ENCODE measurements around the gene OLA1. TPM values are rescaled to one million over a fixed set of nuclear protein-coding genes. Genes with fewer than 3 reads are reported as not detected.

The OLA1 gene
- polyA plus RNA-seq, 3 donors: 24.9 to 72.3 (median 71.9) TPM

GRCh38 chr2:174080672-174081121, 167.6 kb downstream of the OLA1 start:
- Histone ChIP-seq H4K20me1 (ENCODE audit: insufficient read depth, low read length) (no peaks in the 10 kb centered on the region), H3K9ac (ENCODE audit: insufficient read depth, low read length, poor library complexity, severe bottlenecking) (no peak overlapping the region), H3K36me3 (replicated peaks in 1 of 2; ENCODE audit: control insufficient read depth in 1 of 2, insufficient read depth in 2 of 2, low read length in 2 of 2) (peaks cover 4 to 14% of the 10 kb centered on the region in 2 donors), H3K4me3 (replicated peaks in 1 of 3; ENCODE audit: low read depth in 2 of 3, low read length in 3 of 3) (no peak overlapping the region), H3K4me1 (ENCODE audit: control insufficient read depth in 1 of 2, insufficient read depth in 2 of 2, low read length in 2 of 2) (no peaks in the 10 kb centered on the region), H3K27me3 (ENCODE audit: control insufficient read depth in 2 of 2, insufficient read depth in 2 of 2, low read length in 2 of 2) (no peaks in the 10 kb centered on the region), H3K79me2 (ENCODE audit: insufficient read depth, low read length) (no peaks in the 10 kb centered on the region), H2AFZ (ENCODE audit: insufficient read depth, low read depth, low read length, poor library complexity, severe bottlenecking) (no peak overlapping the region), H3K27ac (ENCODE audit: low read depth in 1 of 2, low read length in 2 of 2) (no peak overlapping the region), H3K9me3 (replicated peaks in 1 of 2; ENCODE audit: control insufficient read depth in 1 of 2, insufficient read depth in 1 of 2, low read length in 2 of 2) (no peaks in the 10 kb centered on the region), H3K4me2 (replicated peaks; ENCODE audit: extremely low read depth, low read length, poor library complexity, severe bottlenecking) (no peak overlapping the region)
- H3K9me3 Mint-ChIP-seq: no peaks in the 10 kb centered on the region
- TF ChIP-seq CTCF (IDR thresholded peaks at IDR 0.05): no peak
- no peak for DNase-seq
- intact Hi-C loops (cut with micrococcal nuclease): no loop called here
- 100% methylated on average over 1 of the region's 6 CpGs for WGBS (ENCODE audit: insufficient coverage)
- no peaks in the 10 kb centered on the region for H3K27me3 Mint-ChIP-seq (ENCODE audit: low read depth in 3 of 3)
- no peaks in the 10 kb centered on the region for H3K4me1 Mint-ChIP-seq
- no peak overlapping the region for H3K27ac Mint-ChIP-seq
- no peak overlapping the region for H3K4me3 Mint-ChIP-seq
- H3K36me3 Mint-ChIP-seq: peaks cover 16 to 18% of the 10 kb centered on the region in 2 donors

GRCh38 chr2:174078275-174078674, 170.1 kb downstream of the OLA1 start:
- no peak overlapping the region for H3K9ac ChIP-seq (ENCODE audit: insufficient read depth, low read length, poor library complexity, severe bottlenecking)
- Mint-ChIP-seq H3K27ac (no peak overlapping the region), H3K4me3 (no peak overlapping the region), H3K27me3 (ENCODE audit: low read depth in 3 of 3) (no peaks in the 10 kb centered on the region), H3K36me3 (peaks cover 30 to 33% of the 10 kb centered on the region in 2 donors), H3K9me3 (no peaks in the 10 kb centered on the region), H3K4me1 (no peaks in the 10 kb centered on the region)
- no peaks in the 10 kb centered on the region for H4K20me1 ChIP-seq (ENCODE audit: insufficient read depth, low read length)
- DNase-seq: peak in 1 of 3 donors; percentile 12
- H3K4me1 ChIP-seq (ENCODE audit: control insufficient read depth in 1 of 2, insufficient read depth in 2 of 2, low read length in 2 of 2): no peaks in the 10 kb centered on the region
- no peaks in the 10 kb centered on the region for H3K27me3 ChIP-seq (ENCODE audit: control insufficient read depth in 2 of 2, insufficient read depth in 2 of 2, low read length in 2 of 2)
- H2AFZ ChIP-seq (ENCODE audit: insufficient read depth, low read depth, low read length, poor library complexity, severe bottlenecking): no peak overlapping the region
- no peak overlapping the region for H3K4me2 ChIP-seq (replicated peaks; ENCODE audit: extremely low read depth, low read length, poor library complexity, severe bottlenecking)
- no peak overlapping the region for H3K4me3 ChIP-seq (replicated peaks in 1 of 3; ENCODE audit: low read depth in 2 of 3, low read length in 3 of 3)
- H3K9me3 ChIP-seq (replicated peaks in 1 of 2; ENCODE audit: control insufficient read depth in 1 of 2, insufficient read depth in 1 of 2, low read length in 2 of 2): no peaks in the 10 kb centered on the region
- TF ChIP-seq CTCF (IDR thresholded peaks at IDR 0.05): peak; percentile 59
- peaks cover 8 to 31% of the 10 kb centered on the region in 2 donors for H3K36me3 ChIP-seq (replicated peaks in 1 of 2; ENCODE audit: control insufficient read depth in 1 of 2, insufficient read depth in 2 of 2, low read length in 2 of 2)
- no peaks in the 10 kb centered on the region for H3K79me2 ChIP-seq (ENCODE audit: insufficient read depth, low read length)
- H3K27ac ChIP-seq (ENCODE audit: low read depth in 1 of 2, low read length in 2 of 2): no peak overlapping the region
- intact Hi-C loops (cut with micrococcal nuclease): no loop called here
